SH-SY5Y (cell line): ENCODE results near the gene LENEP.

Experiments
- GATA2 ChIP-seq: IDR thresholded peaks from 2 replicates; pipeline ENCODE4 v1.6.1; 2011; ENCODE audit warnings: mild to moderate bottlenecking, low read depth, low read length
- GATA3 ChIP-seq: IDR thresholded peaks from 2 replicates; pipeline ENCODE4 v1.6.1; 2011; ENCODE audit warnings: low read depth, mild to moderate bottlenecking, low read length, moderate library complexity

- TF ChIP-seq GATA2 (no peak), GATA3 (no peak)
Measured at GRCh38 chr1:155014709-155015508, 21.5 kb downstream of the LENEP start.
